Activated CD8-positive, alpha-beta memory T cell treated with anti-CD3 and anti-CD28 coated beads for 48 hours (primary cell): Measurements from ENCODE around the gene PTPRH.

Source experiments
- DNase-seq, 3 experiments: peaks; one replicate each; pipeline ENCODE4 v3.0.0-alpha.2; 2020; ENCODE audit warnings: low read depth in 2 of 3, low spot score in 2 of 3

PTPRH gene

DNA sequence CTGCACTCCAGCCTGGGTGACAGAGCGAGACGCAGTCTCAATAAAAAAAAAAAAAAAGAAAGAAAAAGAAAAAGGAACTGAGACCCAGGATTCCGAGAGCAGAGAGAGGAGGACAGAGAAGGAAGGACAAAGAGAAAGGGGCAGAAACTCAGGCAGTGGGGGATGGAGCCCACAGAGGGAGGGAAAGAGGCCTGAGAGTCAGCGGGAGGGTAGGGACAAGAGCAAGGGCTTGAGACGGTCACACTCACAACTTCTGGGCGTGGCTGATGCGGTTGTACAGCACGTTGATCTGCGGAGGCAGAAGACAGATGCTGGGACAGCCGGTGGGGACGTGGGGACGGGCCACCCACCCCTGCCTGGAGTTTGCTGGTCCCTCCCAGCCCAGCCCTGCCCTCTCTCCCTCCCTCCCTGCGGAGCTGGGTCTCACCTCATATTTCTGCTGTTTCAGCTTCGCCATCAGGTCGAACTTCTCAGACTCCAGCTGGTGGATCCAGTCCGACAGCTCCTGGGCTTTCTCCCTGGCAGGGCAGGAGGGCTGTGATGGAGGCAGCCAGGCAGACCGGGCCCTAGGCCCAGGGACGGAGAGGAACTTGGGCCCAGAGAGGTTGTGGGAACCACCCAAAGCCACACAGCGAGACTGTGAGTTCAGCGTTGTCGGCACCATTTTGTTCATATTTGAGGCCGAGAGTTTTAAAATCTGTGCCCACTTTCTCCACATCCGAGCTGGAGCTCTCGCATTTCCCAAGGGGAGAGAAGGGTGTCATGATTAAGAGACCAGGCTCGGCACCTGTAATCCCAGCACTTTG, 75.5 kb downstream of the PTPRH start:
- DNase-seq = no peak

DNA sequence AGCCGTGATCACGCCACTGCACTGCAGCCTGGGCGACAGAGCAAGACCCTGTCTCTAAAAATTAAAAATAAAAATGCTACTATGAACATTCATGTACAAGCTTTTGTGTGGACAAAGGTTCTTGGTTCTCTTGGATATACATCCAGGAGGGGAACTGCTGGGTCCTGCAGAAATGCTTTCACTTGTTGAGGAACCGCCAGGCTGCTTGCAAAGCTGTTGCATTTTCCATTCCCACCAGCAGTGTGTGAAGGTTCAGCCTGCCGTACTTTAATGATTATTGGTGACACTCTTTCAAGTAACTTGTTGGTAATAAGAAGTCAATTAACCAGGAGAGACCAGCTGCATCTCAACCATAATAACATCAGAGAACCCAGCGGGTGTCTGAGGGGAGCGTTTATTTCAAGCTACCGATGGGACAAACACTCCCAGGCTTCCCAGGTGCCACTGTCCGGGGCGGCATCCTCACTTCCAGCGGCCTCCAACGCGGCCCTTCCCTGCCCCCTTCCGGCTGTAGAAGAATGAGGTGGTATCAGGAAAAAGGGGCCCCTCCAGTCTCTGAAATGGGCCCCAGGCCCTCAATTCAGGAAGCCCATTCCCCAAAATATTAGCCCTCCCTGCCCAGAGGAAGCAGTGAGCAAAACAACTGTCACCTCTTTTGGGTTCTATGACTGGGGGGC, 76.7 kb downstream of the PTPRH start:
- DNase-seq = no peak

DNA sequence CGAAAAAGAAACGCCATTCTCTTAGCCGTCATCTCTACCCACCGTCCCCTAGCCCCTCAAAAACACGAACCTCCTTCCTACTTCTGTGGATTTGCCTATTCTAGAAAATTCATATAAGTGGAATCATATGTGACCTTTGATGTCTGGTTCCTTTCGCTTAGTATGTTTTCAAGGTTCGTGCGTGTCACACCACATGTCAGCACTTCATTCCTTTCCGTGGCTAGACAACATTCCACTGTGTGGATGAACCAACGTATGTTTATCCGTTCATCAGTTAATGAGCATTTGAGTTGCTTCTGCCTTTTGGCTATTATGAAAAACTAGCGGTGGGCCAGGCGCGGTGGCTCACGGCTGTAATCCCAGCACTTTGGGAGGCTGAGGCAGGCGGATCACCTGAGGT, 77.9 kb downstream of the PTPRH start:
- DNase-seq = no peak
